ENCODE measurements around the gene PYGM.

PYGM gene

DNA sequence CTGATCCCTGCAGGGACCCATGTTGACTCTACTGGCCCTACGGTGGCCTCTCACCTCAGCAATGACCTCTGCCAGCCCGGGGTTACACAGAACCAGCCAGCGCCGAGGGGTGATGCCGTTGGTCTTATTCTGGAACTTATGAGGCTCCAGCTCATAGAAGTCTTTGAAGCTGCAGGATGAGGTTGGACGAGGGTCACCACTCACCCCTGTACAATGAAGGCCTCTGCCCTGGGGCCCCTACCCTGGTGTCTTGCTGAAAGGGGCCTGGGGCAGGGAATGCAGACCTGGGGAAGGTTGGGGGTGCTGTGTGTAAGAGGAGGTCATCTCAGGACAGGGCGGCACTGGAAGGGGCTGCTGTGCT, 6.8 kb downstream of the PYGM start:
- no peak overlapping the region for H3K27ac ChIP-seq (ENCODE audit: low read depth, low read length)
- no peaks in the 10 kb centered on the region for H4K20me1 ChIP-seq (ENCODE audit: low read depth, low read length)
- no peaks in the 10 kb centered on the region for H3K9me2 ChIP-seq (replicated peaks; ENCODE audit: insufficient read depth, low read length)
- no peaks in the 10 kb centered on the region for H3K36me3 ChIP-seq (ENCODE audit: low read length)
- no peak overlapping the region for H3K9ac ChIP-seq (ENCODE audit: low read length)
- H3F3A ChIP-seq (ENCODE audit: insufficient read depth): no peaks in the 10 kb centered on the region
- H3K9me3 ChIP-seq (ENCODE audit: insufficient read depth, low read length): no peaks in the 10 kb centered on the region
- H3K4me3 ChIP-seq (ENCODE audit: insufficient read depth, low read length, poor library complexity, severe bottlenecking): no peak overlapping the region
- no peaks in the 10 kb centered on the region for H3K79me2 ChIP-seq (ENCODE audit: insufficient read depth, low read length)
- TF ChIP-seq EZH2phosphoT487 (conservative IDR thresholded peaks at IDR 0.05; ENCODE audit: low read length): no peak
- TF ChIP-seq, protein P1, sequence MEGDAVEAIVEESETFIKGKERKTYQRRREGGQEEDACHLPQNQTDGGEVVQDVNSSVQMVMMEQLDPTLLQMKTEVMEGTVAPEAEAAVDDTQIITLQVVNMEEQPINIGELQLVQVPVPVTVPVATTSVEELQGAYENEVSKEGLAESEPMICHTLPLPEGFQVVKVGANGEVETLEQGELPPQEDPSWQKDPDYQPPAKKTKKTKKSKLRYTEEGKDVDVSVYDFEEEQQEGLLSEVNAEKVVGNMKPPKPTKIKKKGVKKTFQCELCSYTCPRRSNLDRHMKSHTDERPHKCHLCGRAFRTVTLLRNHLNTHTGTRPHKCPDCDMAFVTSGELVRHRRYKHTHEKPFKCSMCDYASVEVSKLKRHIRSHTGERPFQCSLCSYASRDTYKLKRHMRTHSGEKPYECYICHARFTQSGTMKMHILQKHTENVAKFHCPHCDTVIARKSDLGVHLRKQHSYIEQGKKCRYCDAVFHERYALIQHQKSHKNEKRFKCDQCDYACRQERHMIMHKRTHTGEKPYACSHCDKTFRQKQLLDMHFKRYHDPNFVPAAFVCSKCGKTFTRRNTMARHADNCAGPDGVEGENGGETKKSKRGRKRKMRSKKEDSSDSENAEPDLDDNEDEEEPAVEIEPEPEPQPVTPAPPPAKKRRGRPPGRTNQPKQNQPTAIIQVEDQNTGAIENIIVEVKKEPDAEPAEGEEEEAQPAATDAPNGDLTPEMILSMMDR (IDR thresholded peaks at IDR 0.05; ENCODE audit: insufficient read depth, low read length, poor library complexity, severe bottlenecking): no peak
- no peaks in the 10 kb centered on the region for H3K27me3 ChIP-seq (ENCODE audit: low read length)
- no peak overlapping the region for H2AFZ ChIP-seq (ENCODE audit: low read depth, low read length, severe bottlenecking)
- H3K4me2 ChIP-seq (ENCODE audit: low read depth, low read length, poor library complexity, severe bottlenecking): no peak overlapping the region

DNA sequence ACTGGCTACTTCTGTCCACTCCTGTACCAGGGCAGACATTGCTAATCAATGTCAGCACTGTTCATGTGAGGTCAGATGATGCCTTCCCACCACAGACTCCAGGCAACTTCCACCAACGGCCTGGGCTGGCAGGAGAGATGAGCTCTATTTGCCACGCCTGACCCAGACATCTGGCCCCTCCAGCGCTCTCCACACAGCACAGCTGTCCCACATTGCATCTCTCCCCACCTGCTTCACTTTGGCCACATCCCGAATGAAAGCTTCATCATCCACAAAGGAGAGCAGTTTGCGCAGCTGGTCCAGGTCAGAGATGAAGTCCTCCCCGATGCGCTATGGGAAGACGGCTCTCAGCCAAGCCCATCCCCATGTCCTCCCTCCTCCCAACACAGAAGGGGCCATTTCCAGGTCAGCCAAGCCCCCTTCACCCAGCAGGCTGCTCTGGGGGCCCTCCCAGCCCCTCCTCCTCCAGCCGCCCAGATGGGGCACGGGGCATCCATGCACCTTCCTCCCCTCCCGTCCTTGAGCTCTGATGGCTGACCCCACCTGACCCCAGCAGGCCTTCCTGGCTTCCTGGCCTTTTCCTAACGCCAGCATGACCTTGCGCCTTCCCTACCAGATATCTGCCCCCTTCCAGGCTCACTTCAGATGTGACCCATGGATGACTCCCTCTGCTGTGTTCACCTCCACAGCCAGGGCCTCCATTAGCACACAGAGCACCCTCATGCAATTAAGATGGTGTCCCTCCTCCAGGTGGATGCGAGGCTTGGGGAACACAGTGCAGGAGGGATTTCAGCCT, 7.4 kb downstream of the PYGM start:
- H3K9ac ChIP-seq (ENCODE audit: low read length): no peak overlapping the region

DNA sequence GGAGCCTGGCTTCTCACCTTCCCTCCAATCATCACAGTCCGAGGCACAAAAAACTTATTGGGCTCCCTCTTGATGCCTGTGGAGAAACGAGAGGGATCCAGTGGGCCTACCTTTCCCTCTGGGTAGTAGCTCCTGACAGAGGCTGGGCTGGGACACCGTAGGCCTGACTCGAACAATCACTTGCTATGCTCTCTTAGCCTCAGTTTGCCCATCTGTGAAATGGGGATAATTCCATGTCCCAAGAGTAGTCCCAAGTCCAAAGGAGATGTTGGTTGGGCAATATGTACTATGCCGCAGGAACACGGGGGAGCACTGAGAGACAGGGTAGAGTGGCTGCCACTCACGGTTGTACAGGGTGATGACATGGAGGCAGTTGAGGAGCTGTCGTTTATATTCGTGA, 8.2 kb downstream of the PYGM start:
- TF ChIP-seq, protein P1 (IDR thresholded peaks at IDR 0.05; ENCODE audit: insufficient read depth, low read length, poor library complexity, severe bottlenecking): no peak
- TF ChIP-seq EZH2phosphoT487 (conservative IDR thresholded peaks at IDR 0.05; ENCODE audit: low read length): no peak
- H3K9ac ChIP-seq (ENCODE audit: low read length): no peak overlapping the region
- H3K4me3 ChIP-seq (ENCODE audit: insufficient read depth, low read length, poor library complexity, severe bottlenecking): no peak overlapping the region
- H3K9me2 ChIP-seq (replicated peaks; ENCODE audit: insufficient read depth, low read length): no peaks in the 10 kb centered on the region
- no peaks in the 10 kb centered on the region for H3K79me2 ChIP-seq (ENCODE audit: insufficient read depth, low read length)
- no peak overlapping the region for H3K27ac ChIP-seq (ENCODE audit: low read depth, low read length)
- no peaks in the 10 kb centered on the region for H3K36me3 ChIP-seq (ENCODE audit: low read length)
- no peaks in the 10 kb centered on the region for H3K27me3 ChIP-seq (ENCODE audit: low read length)
- H4K20me1 ChIP-seq (ENCODE audit: low read depth, low read length): no peaks in the 10 kb centered on the region
- H3K4me2 ChIP-seq (ENCODE audit: low read depth, low read length, poor library complexity, severe bottlenecking): no peak overlapping the region
- no peaks in the 10 kb centered on the region for H3K9me3 ChIP-seq (ENCODE audit: insufficient read depth, low read length)
- no peak overlapping the region for H2AFZ ChIP-seq (ENCODE audit: low read depth, low read length, severe bottlenecking)
- H3F3A ChIP-seq (ENCODE audit: insufficient read depth): no peaks in the 10 kb centered on the region

More for the DNA sequence above, 7.4 kb downstream of the PYGM start:
- Histone ChIP-seq H3K4me3 (ENCODE audit: insufficient read depth, low read length, poor library complexity, severe bottlenecking) (no peak overlapping the region), H4K20me1 (ENCODE audit: low read depth, low read length) (no peaks in the 10 kb centered on the region), H2AFZ (ENCODE audit: low read depth, low read length, severe bottlenecking) (no peak overlapping the region), H3K9me3 (ENCODE audit: insufficient read depth, low read length) (no peaks in the 10 kb centered on the region), H3K36me3 (ENCODE audit: low read length) (no peaks in the 10 kb centered on the region), H3K27ac (ENCODE audit: low read depth, low read length) (no peak overlapping the region), H3K4me2 (ENCODE audit: low read depth, low read length, poor library complexity, severe bottlenecking) (no peak overlapping the region), H3F3A (ENCODE audit: insufficient read depth) (no peaks in the 10 kb centered on the region), H3K27me3 (ENCODE audit: low read length) (no peaks in the 10 kb centered on the region), H3K9me2 (replicated peaks; ENCODE audit: insufficient read depth, low read length) (no peaks in the 10 kb centered on the region), H3K79me2 (ENCODE audit: insufficient read depth, low read length) (no peaks in the 10 kb centered on the region)
- TF ChIP-seq EZH2phosphoT487 (conservative IDR thresholded peaks at IDR 0.05; ENCODE audit: low read length): no peak
- TF ChIP-seq, protein P1 (IDR thresholded peaks at IDR 0.05; ENCODE audit: insufficient read depth, low read length, poor library complexity, severe bottlenecking): no peak
